Chondrocyte (in vitro differentiated cells): ENCODE data around the gene ATP13A3. TPM values are rescaled to one million over a fixed set of nuclear protein-coding genes. Genes with fewer than 3 reads are reported as not detected.

ENCODE experiments used
- DNase-seq: peaks from one replicate; pipeline ENCODE4 v3.0.0; 2021; ENCODE audit warnings: mixed read lengths, low spot score
- H3K27ac Mint-ChIP-seq: one replicate; pipeline ENCODE4 v1.8.0; 2021; ENCODE audit warnings: mild to moderate bottlenecking, moderate library complexity, mixed read lengths; ENCODE audit not compliant: unreplicated experiment
- H3K27me3 Mint-ChIP-seq: 2 replicates; pipeline ENCODE4 v1.8.0; 2021; ENCODE audit warnings: low read depth, mixed read lengths
- H3K36me3 Mint-ChIP-seq: 2 replicates; pipeline ENCODE4 v1.8.0; 2021; ENCODE audit warnings: low read depth, mixed read lengths
- H3K4me1 Mint-ChIP-seq: 2 replicates; pipeline ENCODE4 v1.8.0; 2021; ENCODE audit warnings: low read depth, mild to moderate bottlenecking, mixed read lengths
- H3K4me3 Mint-ChIP-seq: one replicate; pipeline ENCODE4 v1.8.0; 2021; ENCODE audit warnings: mild to moderate bottlenecking, moderate library complexity, mixed read lengths; ENCODE audit not compliant: unreplicated experiment
- H3K9me3 Mint-ChIP-seq: 2 replicates; pipeline ENCODE4 v1.8.0; 2021; ENCODE audit warnings: low read depth, mixed read lengths
- total RNA-seq: library from RNA; stranded (reverse); gene quantifications from 3 replicates; pipeline ENCODE4 v1.2.1, GENCODE V29; 2021
- TF ChIP-seq, protein P1 (sequence below): fragments of 200-600 bp; sonication (generic); IDR thresholded peaks from 2 replicates; pipeline ENCODE4 v1.5.0; 2021; ENCODE audit warnings: antibody characterized with exemption, mild to moderate bottlenecking, moderate library complexity

The ATP13A3 gene
- total RNA-seq, 1 donor from 2014 or later = 87.7 TPM

DNA sequence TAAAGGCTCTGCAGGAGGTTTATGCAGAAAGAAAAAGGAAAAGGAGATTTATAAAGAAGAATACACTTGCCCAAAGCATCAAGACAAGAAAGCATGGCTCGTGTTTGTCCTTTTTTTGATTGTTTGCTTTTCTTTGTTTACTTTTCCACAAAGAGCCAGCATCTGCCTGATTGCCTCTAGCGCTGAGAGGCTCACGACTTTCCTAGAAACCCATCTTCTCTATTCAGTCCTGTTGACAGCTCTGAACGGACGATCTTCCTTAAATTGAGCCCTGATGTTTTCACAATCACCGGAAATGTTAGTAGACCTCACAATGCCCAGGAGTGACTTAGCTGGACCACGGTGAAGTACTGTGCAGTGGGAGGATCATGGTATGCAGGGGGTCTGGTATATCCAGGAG is 100.2 kb downstream of the ATP13A3 start:
- H3K4me1 Mint-ChIP-seq = no peaks in the 10 kb centered on the region
- no peak overlapping the region for H3K4me3 Mint-ChIP-seq
- no peak overlapping the region for H3K27ac Mint-ChIP-seq
- H3K27me3 Mint-ChIP-seq = peaks cover 41% of the 10 kb centered on the region
- peaks cover 10% of the 10 kb centered on the region for H3K36me3 Mint-ChIP-seq
- TF ChIP-seq, protein P1, sequence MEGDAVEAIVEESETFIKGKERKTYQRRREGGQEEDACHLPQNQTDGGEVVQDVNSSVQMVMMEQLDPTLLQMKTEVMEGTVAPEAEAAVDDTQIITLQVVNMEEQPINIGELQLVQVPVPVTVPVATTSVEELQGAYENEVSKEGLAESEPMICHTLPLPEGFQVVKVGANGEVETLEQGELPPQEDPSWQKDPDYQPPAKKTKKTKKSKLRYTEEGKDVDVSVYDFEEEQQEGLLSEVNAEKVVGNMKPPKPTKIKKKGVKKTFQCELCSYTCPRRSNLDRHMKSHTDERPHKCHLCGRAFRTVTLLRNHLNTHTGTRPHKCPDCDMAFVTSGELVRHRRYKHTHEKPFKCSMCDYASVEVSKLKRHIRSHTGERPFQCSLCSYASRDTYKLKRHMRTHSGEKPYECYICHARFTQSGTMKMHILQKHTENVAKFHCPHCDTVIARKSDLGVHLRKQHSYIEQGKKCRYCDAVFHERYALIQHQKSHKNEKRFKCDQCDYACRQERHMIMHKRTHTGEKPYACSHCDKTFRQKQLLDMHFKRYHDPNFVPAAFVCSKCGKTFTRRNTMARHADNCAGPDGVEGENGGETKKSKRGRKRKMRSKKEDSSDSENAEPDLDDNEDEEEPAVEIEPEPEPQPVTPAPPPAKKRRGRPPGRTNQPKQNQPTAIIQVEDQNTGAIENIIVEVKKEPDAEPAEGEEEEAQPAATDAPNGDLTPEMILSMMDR = no peak
- no peak for DNase-seq
- peaks cover 21% of the 10 kb centered on the region for H3K9me3 Mint-ChIP-seq

DNA sequence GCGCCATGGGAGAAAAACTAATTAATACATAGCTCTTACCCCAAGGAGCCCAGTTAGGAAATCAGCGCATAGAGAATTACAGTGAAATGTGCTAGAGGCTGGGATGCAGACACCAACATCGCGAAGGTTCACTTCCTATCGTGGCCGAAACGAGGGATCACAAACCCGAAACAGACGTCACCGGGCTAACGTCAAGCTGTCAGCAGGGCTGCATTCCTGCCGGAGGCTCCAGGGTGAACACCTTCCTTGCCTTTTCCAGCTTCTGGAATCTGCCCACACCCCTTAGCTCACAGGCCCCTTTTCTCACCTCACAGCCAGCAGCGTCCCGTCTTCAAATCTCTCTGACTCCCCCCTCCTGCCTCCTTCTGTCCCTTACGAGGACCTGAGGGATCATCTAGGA is 100.7 kb downstream of the ATP13A3 start:
- TF ChIP-seq, protein P1 = no peak
- Mint-ChIP-seq H3K4me1 (peaks cover 3% of the 10 kb centered on the region), H3K27ac (no peak overlapping the region), H3K27me3 (peaks cover 41% of the 10 kb centered on the region), H3K9me3 (peaks cover 17% of the 10 kb centered on the region), H3K36me3 (peaks cover 10% of the 10 kb centered on the region), H3K4me3 (no peak overlapping the region)
- DNase-seq = no peak

DNA sequence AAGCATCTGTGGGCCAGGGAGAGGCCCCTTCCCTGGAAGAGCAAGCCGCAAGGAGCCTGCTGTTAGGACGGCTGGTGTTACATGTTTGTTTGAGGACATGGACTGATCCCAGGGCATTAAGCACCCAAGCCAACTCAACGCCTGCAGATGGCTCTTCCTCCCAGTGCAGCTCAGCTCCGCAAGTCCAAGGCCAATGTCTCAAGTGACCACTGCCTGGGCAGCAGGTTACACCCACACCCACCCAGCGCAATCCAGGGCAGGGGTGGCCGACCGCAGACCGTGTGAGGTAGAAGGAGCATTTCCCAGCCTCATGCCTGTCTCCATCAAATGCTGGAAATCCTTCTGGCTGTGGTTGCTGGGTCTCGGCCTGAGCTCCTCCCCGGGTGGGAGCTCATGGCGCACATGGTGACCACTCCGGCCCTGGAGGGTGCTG is 102.2 kb downstream of the ATP13A3 start:
- peaks cover 40% of the 10 kb centered on the region for H3K27me3 Mint-ChIP-seq
- no peak overlapping the region for H3K27ac Mint-ChIP-seq
- no peaks in the 10 kb centered on the region for H3K36me3 Mint-ChIP-seq
- no peak overlapping the region for H3K4me3 Mint-ChIP-seq
- H3K9me3 Mint-ChIP-seq = peaks cover 3% of the 10 kb centered on the region
- TF ChIP-seq, protein P1 = no peak
- DNase-seq = no peak
- H3K4me1 Mint-ChIP-seq = peaks cover 3% of the 10 kb centered on the region

DNA sequence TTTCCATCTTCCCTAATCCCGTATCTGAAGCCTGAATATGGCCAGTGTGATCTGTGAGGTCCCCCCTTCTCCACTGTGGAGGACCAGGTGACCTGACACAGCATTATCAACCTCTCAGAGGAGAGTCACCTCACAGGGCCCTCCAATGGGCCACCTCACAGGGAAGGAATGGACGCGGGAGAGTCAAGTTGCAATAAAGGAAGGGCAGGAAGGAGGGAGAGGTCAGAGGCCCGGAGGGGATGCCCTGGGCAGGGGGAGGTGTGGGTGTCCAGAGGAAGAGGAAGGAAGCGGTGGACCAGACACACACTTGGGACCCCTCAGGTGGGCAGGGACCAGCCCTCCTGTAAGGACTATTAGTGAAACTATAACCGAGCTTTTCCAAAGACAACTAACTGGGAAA is 102.6 kb downstream of the ATP13A3 start:
- Mint-ChIP-seq H3K36me3 (no peaks in the 10 kb centered on the region), H3K27me3 (peaks cover 37% of the 10 kb centered on the region), H3K4me3 (no peak overlapping the region), H3K4me1 (peaks cover 3% of the 10 kb centered on the region), H3K27ac (no peak overlapping the region), H3K9me3 (no peaks in the 10 kb centered on the region)
- no peak for DNase-seq
- TF ChIP-seq, protein P1 = no peak

DNA sequence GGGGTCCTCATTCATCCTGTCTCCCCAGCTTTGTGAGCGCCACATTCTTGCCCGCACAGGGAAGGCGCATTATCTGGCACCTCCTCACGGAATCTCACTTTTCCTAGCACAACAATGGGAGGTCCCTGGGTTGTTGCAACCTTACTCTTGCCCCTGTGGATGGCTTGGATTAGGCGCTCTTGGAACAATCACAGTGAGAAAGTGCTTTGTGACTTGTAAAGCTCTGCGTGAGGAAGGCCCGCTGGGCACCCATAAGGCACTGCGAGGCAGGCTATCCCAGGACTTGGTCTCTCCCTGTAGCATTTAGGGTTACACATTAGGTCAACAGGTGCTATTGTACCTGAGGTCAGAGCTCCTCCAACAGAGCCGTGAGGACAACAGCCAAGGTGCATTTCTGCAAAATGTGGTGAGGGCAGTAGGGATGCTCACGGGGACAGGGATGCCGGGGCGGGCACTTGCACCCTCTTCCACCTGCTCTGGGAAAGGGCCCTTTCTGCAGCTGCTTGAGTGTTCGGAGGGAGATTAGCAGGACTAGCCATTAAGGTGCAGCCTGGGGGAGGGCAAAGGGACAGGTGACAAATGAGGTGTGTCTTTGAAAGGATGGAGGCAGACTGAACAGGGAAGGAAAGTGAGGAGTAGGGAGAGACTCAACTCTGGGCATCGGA is 103.4 kb downstream of the ATP13A3 start:
- TF ChIP-seq, protein P1 = no peak
- DNase-seq = no peak
- Mint-ChIP-seq H3K4me3 (no peak overlapping the region), H3K36me3 (no peaks in the 10 kb centered on the region), H3K9me3 (no peaks in the 10 kb centered on the region), H3K4me1 (peaks cover 3% of the 10 kb centered on the region), H3K27me3 (peaks cover 40% of the 10 kb centered on the region), H3K27ac (no peak overlapping the region)
